WTC11 (cell line): ENCODE data around the gene MECP2. TPM values are rescaled to one million over a fixed set of nuclear protein-coding genes. Genes with fewer than 3 reads are reported as not detected.

ENCODE experiments used
- ATAC-seq: fragments of 200-7000 bp; cut with Tn5 transposase; 2 replicates; pipeline ENCODE4 v1.10.0; 2021; ENCODE audit warnings: mild to moderate bottlenecking, moderate library complexity
- CTCF ChIA-PET: fragments of 300-600 bp; sonication (Branson Sonifier 250); formaldehyde crosslinking; loops from one replicate; lab custom pipeline; 2021; ENCODE audit warnings: antibody characterized with exemption; lab: Charles Lee
- POLR2A ChIA-PET: fragments of 350-600 bp; sonication (Branson Sonifier 250); formaldehyde crosslinking; loops from one replicate; lab custom pipeline; 2021; ENCODE audit warnings: antibody characterized with exemption; lab: Charles Lee
- DNase-seq: peaks from one replicate; pipeline ENCODE4 v3.0.0; 2021; ENCODE audit warnings: low spot score
- H3K27ac Mint-ChIP-seq: 2 replicates; pipeline ENCODE4 v1.8.0; 2021; ENCODE audit warnings: mixed read lengths
- H3K27me3 Mint-ChIP-seq: 2 replicates; pipeline ENCODE4 v1.8.0; 2021; ENCODE audit warnings: low read depth, mild to moderate bottlenecking, moderate library complexity, mixed read lengths
- H3K36me3 Mint-ChIP-seq: 2 replicates; pipeline ENCODE4 v1.8.0; 2021; ENCODE audit warnings: mixed read lengths
- H3K4me1 Mint-ChIP-seq: 2 replicates; pipeline ENCODE4 v1.8.0; 2022; ENCODE audit warnings: mixed read lengths
- H3K4me3 Mint-ChIP-seq: 2 replicates; pipeline ENCODE4 v1.8.0; 2021; ENCODE audit warnings: mild to moderate bottlenecking, moderate library complexity, mixed read lengths
- H3K9me3 Mint-ChIP-seq: 2 replicates; pipeline ENCODE4 v1.8.0; 2021; ENCODE audit warnings: mixed read lengths
- ATF3 ChIP-seq: sonication (generic); formaldehyde crosslinking; conservative IDR thresholded peaks from 2 replicates; pipeline ENCODE4 v1.8.1; 2022; ENCODE audit warnings: mild to moderate bottlenecking, missing genetic modification reagents
- CREB1 ChIP-seq: sonication (generic); formaldehyde crosslinking; IDR thresholded peaks from 2 replicates; pipeline ENCODE4 v1.8.0; 2023; ENCODE audit warnings: mild to moderate bottlenecking, missing genetic modification reagents
- FOXJ3 ChIP-seq: sonication (generic); formaldehyde crosslinking; IDR thresholded peaks from 2 replicates; pipeline ENCODE4 v1.9.0; 2021; ENCODE audit warnings: missing genetic modification reagents, mild to moderate bottlenecking, borderline replicate concordance
- IRF2 ChIP-seq: sonication (generic); formaldehyde crosslinking; IDR thresholded peaks from 2 replicates; pipeline ENCODE4 v1.8.0; 2022; ENCODE audit warnings: low read depth, missing genetic modification reagents, borderline replicate concordance
- MYBL2 ChIP-seq: sonication (generic); formaldehyde crosslinking; IDR thresholded peaks from 2 replicates; pipeline ENCODE4 v1.8.1; 2023; ENCODE audit warnings: mild to moderate bottlenecking, moderate library complexity, missing genetic modification reagents
- NFYB ChIP-seq: sonication (generic); formaldehyde crosslinking; conservative IDR thresholded peaks from 2 replicates; pipeline ENCODE4 v1.8.0; 2022; ENCODE audit warnings: low read depth, missing genetic modification reagents
- NR2C2 ChIP-seq: sonication (generic); formaldehyde crosslinking; IDR thresholded peaks from 2 replicates; pipeline ENCODE4 v1.8.0; 2022; ENCODE audit warnings: mild to moderate bottlenecking, missing genetic modification reagents
- NR3C1 ChIP-seq: sonication (generic); formaldehyde crosslinking; conservative IDR thresholded peaks from 2 replicates; pipeline ENCODE4 v1.8.1; 2023; ENCODE audit warnings: low read depth, mild to moderate bottlenecking, missing genetic modification reagents
- PRDM15 ChIP-seq: sonication (generic); formaldehyde crosslinking; IDR thresholded peaks from 2 replicates; pipeline ENCODE4 v1.8.0; 2022; ENCODE audit warnings: missing genetic modification reagents
- PREB ChIP-seq: sonication (generic); formaldehyde crosslinking; IDR thresholded peaks from 2 replicates; pipeline ENCODE4 v1.8.1; 2022; ENCODE audit warnings: mild to moderate bottlenecking, missing genetic modification reagents, moderate library complexity, borderline replicate concordance
- PRRX2 ChIP-seq: fragments of 250-450 bp; sonication (Bioruptor Pico); IDR thresholded peaks from 2 replicates; pipeline ENCODE4 v1.8.0; 2021; ENCODE audit warnings: mild to moderate bottlenecking
- RELA ChIP-seq: sonication (generic); formaldehyde crosslinking; IDR thresholded peaks from 2 replicates; pipeline ENCODE4 v1.8.1; 2022; ENCODE audit warnings: missing genetic modification reagents, mild to moderate bottlenecking, borderline replicate concordance
- RORB ChIP-seq: fragments of 250-450 bp; sonication (Bioruptor Pico); IDR thresholded peaks from 2 replicates; pipeline ENCODE4 v1.9.0; 2021; ENCODE audit warnings: mild to moderate bottlenecking
- SOX15 ChIP-seq: fragments of 250-450 bp; sonication (Bioruptor Pico); IDR thresholded peaks from 2 replicates; pipeline ENCODE4 v1.9.0; 2021; ENCODE audit warnings: mild to moderate bottlenecking
- SP1 ChIP-seq: sonication (generic); formaldehyde crosslinking; conservative IDR thresholded peaks from 2 replicates; pipeline ENCODE4 v1.8.1; 2022; ENCODE audit warnings: missing genetic modification reagents
- TEAD1 ChIP-seq: sonication (generic); formaldehyde crosslinking; IDR thresholded peaks from 2 replicates; pipeline ENCODE4 v1.8.0; 2022; ENCODE audit warnings: mild to moderate bottlenecking, missing genetic modification reagents
- TEAD4 ChIP-seq: sonication (generic); formaldehyde crosslinking; IDR thresholded peaks from 2 replicates; pipeline ENCODE4 v1.8.0; 2022; ENCODE audit warnings: mild to moderate bottlenecking, missing genetic modification reagents
- USF1 ChIP-seq: sonication (generic); formaldehyde crosslinking; IDR thresholded peaks from 2 replicates; pipeline ENCODE4 v1.8.0; 2022; ENCODE audit warnings: mild to moderate bottlenecking, missing genetic modification reagents
- USF2 ChIP-seq: sonication (generic); formaldehyde crosslinking; IDR thresholded peaks from 2 replicates; pipeline ENCODE4 v1.8.1; 2023; ENCODE audit warnings: mild to moderate bottlenecking, missing genetic modification reagents, moderate library complexity
- ZBTB21 ChIP-seq: sonication (generic); formaldehyde crosslinking; IDR thresholded peaks from 2 replicates; pipeline ENCODE4 v1.8.1; 2023; ENCODE audit warnings: mild to moderate bottlenecking, missing genetic modification reagents, borderline replicate concordance
- ZBTB43 ChIP-seq: sonication (generic); formaldehyde crosslinking; IDR thresholded peaks from 2 replicates; pipeline ENCODE4 v1.8.1; 2023; ENCODE audit warnings: mild to moderate bottlenecking, missing genetic modification reagents
- ZNF232 ChIP-seq: sonication (generic); formaldehyde crosslinking; IDR thresholded peaks from 2 replicates; pipeline ENCODE4 v1.8.0; 2022; ENCODE audit warnings: mild to moderate bottlenecking, missing genetic modification reagents
- ZNF263 ChIP-seq: sonication (generic); formaldehyde crosslinking; IDR thresholded peaks from 2 replicates; pipeline ENCODE4 v1.8.1; 2022; ENCODE audit warnings: low read depth, mild to moderate bottlenecking, moderate library complexity, missing genetic modification reagents
- total RNA-seq: library from RNA; stranded (reverse); gene quantifications from 3 replicates; pipeline ENCODE4 v1.2.3, GENCODE V29; 2021
- TF ChIP-seq, protein P1 (sequence below): sonication (generic); formaldehyde crosslinking; IDR thresholded peaks from 2 replicates; pipeline ENCODE4 v1.8.0; 2022; ENCODE audit warnings: mild to moderate bottlenecking, missing genetic modification reagents
- TF ChIP-seq, protein P2 (sequence below): sonication (generic); formaldehyde crosslinking; IDR thresholded peaks from 2 replicates; pipeline ENCODE4 v1.8.1; 2022; ENCODE audit warnings: mild to moderate bottlenecking, moderate library complexity, missing genetic modification reagents
- TF ChIP-seq, protein P3 (sequence below): sonication (generic); formaldehyde crosslinking; IDR thresholded peaks from 2 replicates; pipeline ENCODE4 v1.8.0; 2022; ENCODE audit warnings: mild to moderate bottlenecking, missing genetic modification reagents

MECP2 gene
- total RNA-seq, 1 experiment from 2014 or later: 28.7 TPM

DNA sequence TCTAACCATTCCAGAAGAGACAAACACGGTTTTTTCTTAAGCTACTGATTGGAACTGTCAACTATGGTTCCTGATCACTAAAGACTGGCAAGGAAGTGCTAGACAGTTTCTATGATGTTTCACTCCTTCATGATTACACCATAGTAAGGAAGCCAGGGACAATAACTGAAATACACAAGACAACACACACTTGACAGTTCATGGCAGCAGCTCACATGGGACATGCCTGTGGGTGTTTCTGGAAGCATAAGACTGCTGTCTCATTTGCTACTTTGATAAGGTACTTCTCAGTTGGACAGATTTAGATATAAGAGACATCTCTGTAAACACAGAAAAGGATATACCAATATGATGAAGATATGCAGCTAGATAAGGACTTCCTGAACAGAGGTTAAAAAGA, 69.5 kb downstream of the MECP2 start:
- no peak for DNase-seq
- ChIA-PET POLR2A (no interaction called here), CTCF (no interaction called here)
- no peaks in the 10 kb centered on the region for H3K9me3 Mint-ChIP-seq
- TF ChIP-seq ATF3 (CRISPR knock-in tag): no peak
- TF ChIP-seq, protein P1, sequence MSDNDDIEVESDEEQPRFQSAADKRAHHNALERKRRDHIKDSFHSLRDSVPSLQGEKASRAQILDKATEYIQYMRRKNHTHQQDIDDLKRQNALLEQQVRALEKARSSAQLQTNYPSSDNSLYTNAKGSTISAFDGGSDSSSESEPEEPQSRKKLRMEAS: no peak
- no peak for TF ChIP-seq IRF2 (CRISPR knock-in tag)
- no peak for TF ChIP-seq FOXJ3 (CRISPR knock-in tag)
- no peak for TF ChIP-seq PREB (CRISPR knock-in tag)
- no peak for TF ChIP-seq PRRX2 (CRISPR knock-in tag)
- no peak for TF ChIP-seq SP1 (CRISPR knock-in tag)
- no peak for TF ChIP-seq TEAD1 (CRISPR knock-in tag)
- no peak for TF ChIP-seq NR2C2 (CRISPR knock-in tag)
- TF ChIP-seq ZBTB43 (CRISPR knock-in tag): no peak
- no peak for TF ChIP-seq MYBL2 (CRISPR knock-in tag)
- no peak for TF ChIP-seq NR3C1 (CRISPR knock-in tag)
- TF ChIP-seq NFYB: no peak
- TF ChIP-seq USF2: no peak
- no peak for TF ChIP-seq CREB1 (CRISPR knock-in tag)
- no peak for TF ChIP-seq TEAD4 (CRISPR knock-in tag)
- no peak for TF ChIP-seq USF1 (CRISPR knock-in tag)
- no peak for TF ChIP-seq ZBTB21 (CRISPR knock-in tag)
- TF ChIP-seq, all 79 proteins: peak for 0
- no peak overlapping the region for H3K27ac Mint-ChIP-seq
- H3K27me3 Mint-ChIP-seq: no peaks in the 10 kb centered on the region
- no peak overlapping the region for H3K4me3 Mint-ChIP-seq
- H3K4me1 Mint-ChIP-seq: peaks cover 17% of the 10 kb centered on the region
- H3K36me3 Mint-ChIP-seq: peaks cover 13% of the 10 kb centered on the region
- ATAC-seq: no peak

DNA sequence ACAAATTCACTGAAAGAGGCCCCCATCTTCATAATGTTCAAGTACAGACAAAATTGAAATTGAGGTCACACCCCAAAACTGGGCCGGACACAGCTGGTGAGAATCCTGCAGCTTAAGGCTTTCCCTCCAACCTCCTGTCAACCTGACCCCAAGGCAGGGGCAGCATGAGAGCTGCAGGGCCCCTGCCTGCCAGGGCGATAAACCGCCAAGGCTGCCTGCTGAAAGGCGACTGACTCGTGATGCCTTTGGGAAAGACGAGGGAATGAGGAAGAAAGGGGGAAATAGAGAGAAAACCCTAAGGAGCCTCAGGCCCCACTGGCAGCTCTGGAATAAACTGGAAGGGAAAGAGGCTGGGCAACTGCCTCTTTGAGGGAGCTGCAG, 70.5 kb downstream of the MECP2 start:
- ChIA-PET POLR2A (no interaction called here), CTCF (interaction anchor here (1.1 kb wide), 1 partner anchor 35 kb away, joined by 3 read pairs; no protein-coding TSS in a partner anchor)
- no peak overlapping the region for H3K27ac Mint-ChIP-seq
- no peaks in the 10 kb centered on the region for H3K9me3 Mint-ChIP-seq
- H3K4me3 Mint-ChIP-seq: no peak overlapping the region
- ATAC-seq (no peak), DNase-seq (no peak)
- H3K27me3 Mint-ChIP-seq: no peaks in the 10 kb centered on the region
- peaks cover 18% of the 10 kb centered on the region for H3K4me1 Mint-ChIP-seq
- peaks cover 7% of the 10 kb centered on the region for H3K36me3 Mint-ChIP-seq
- TF ChIP-seq PRRX2 (CRISPR knock-in tag): no peak
- TF ChIP-seq USF2: no peak
- no peak for TF ChIP-seq RORB (CRISPR knock-in tag)
- no peak for TF ChIP-seq ZNF232 (CRISPR knock-in tag)
- TF ChIP-seq PRDM15 (CRISPR knock-in tag): no peak
- TF ChIP-seq, protein P2, sequence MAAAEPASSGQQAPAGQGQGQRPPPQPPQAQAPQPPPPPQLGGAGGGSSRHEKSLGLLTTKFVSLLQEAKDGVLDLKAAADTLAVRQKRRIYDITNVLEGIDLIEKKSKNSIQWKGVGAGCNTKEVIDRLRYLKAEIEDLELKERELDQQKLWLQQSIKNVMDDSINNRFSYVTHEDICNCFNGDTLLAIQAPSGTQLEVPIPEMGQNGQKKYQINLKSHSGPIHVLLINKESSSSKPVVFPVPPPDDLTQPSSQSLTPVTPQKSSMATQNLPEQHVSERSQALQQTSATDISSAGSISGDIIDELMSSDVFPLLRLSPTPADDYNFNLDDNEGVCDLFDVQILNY (CRISPR knock-in tag): no peak
- no peak for TF ChIP-seq RELA (CRISPR knock-in tag)
- TF ChIP-seq ZNF263 (CRISPR knock-in tag): no peak
- TF ChIP-seq, protein P3, sequence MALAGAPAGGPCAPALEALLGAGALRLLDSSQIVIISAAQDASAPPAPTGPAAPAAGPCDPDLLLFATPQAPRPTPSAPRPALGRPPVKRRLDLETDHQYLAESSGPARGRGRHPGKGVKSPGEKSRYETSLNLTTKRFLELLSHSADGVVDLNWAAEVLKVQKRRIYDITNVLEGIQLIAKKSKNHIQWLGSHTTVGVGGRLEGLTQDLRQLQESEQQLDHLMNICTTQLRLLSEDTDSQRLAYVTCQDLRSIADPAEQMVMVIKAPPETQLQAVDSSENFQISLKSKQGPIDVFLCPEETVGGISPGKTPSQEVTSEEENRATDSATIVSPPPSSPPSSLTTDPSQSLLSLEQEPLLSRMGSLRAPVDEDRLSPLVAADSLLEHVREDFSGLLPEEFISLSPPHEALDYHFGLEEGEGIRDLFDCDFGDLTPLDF (CRISPR knock-in tag): no peak
- TF ChIP-seq SOX15 (CRISPR knock-in tag): no peak
